Measurements from ENCODE around the gene ZDHHC17.
A peak's percentile ranks its signal among the peaks of the same experiment; 100 is the strongest.
"Not testable (repeated sequence)": the region's sequence is repeated elsewhere in the genome, so short reads cannot be mapped to it uniquely, and the experiment has no call there.

ZDHHC17 gene

GRCh38 chr12:76768576-76768975 is 4.7 kb downstream of the ZDHHC17 start:
- no peak for DNase-seq

- DNase-seq = no peak
Measured at GRCh38 chr12:76777765-76778216, 13.9 kb downstream of the ZDHHC17 start.

GRCh38 chr12:76778364-76778763 is 14.4 kb downstream of the ZDHHC17 start:
- DNase-seq = no peak

- not testable (repeated sequence) for DNase-seq
Measured at GRCh38 chr12:76779310-76779709, 15.4 kb downstream of the ZDHHC17 start.

GRCh38 chr12:76781321-76781720 is 17.4 kb downstream of the ZDHHC17 start:
- no peak for DNase-seq

GRCh38 chr12:76782526-76782925 is 18.6 kb downstream of the ZDHHC17 start:
- no peak for DNase-seq

- DNase-seq = no peak
Measured at GRCh38 chr12:76784600-76785051, 20.7 kb downstream of the ZDHHC17 start.

GRCh38 chr12:76785407-76785806 is 21.5 kb downstream of the ZDHHC17 start:
- DNase-seq = no peak

- no peak for DNase-seq
Measured at GRCh38 chr12:76786986-76787385, 23.1 kb downstream of the ZDHHC17 start.

GRCh38 chr12:76787689-76788088 is 23.8 kb downstream of the ZDHHC17 start:
- no peak for DNase-seq

- no peak for DNase-seq
Measured at GRCh38 chr12:76789335-76790050, 25.6 kb downstream of the ZDHHC17 start.

GRCh38 chr12:76790564-76791552 is 26.9 kb downstream of the ZDHHC17 start:
- DNase-seq = peak in 1 of 2 experiments; percentile 40

- DNase-seq = no peak
Measured at GRCh38 chr12:76792828-76793227, 28.9 kb downstream of the ZDHHC17 start.

GRCh38 chr12:76798864-76799263 is 34.9 kb downstream of the ZDHHC17 start:
- DNase-seq = no peak

- no peak for DNase-seq
Measured at GRCh38 chr12:76799362-76799761, 35.4 kb downstream of the ZDHHC17 start.

GRCh38 chr12:76802060-76802459 is 38.1 kb downstream of the ZDHHC17 start:
- DNase-seq = no peak

- DNase-seq = no peak
Measured at GRCh38 chr12:76804435-76804976, 40.6 kb downstream of the ZDHHC17 start.

GRCh38 chr12:76810671-76811419 is 46.9 kb downstream of the ZDHHC17 start:
- DNase-seq = no peak

- DNase-seq = no peak
Measured at GRCh38 chr12:76811976-76812375, 48.1 kb downstream of the ZDHHC17 start.

GRCh38 chr12:76813265-76813664 is 49.4 kb downstream of the ZDHHC17 start:
- DNase-seq = no peak

GRCh38 chr12:76813972-76814371 is 50.1 kb downstream of the ZDHHC17 start:
- DNase-seq = no peak

- peak; percentile 4 to 43 for DNase-seq
Measured at GRCh38 chr12:76820888-76821482, 57.1 kb downstream of the ZDHHC17 start.
